GM19397 (cell line): ENCODE results near the gene GNGT2.

Experiments
- ATAC-seq: cut with Tn5 transposase; IDR thresholded peaks from one replicate; pipeline ENCODE4 v1.9.1; 2021; ENCODE audit warnings: mild to moderate bottlenecking, moderate library complexity; ENCODE audit not compliant: unreplicated experiment

GNGT2 gene

GRCh38 chr17:49210158-49211029 lies at the start of gene GNGT2, which contains the start of gene ABI3:
TSS of gene GNGT2 (minus strand) at chr17:49210574. CDS start at chr17:49207422, 3,152 bp downstream.
TSS of gene ABI3 (plus strand) at chr17:49210707. CDS start at chr17:49210725, 18 bp downstream.
- ATAC-seq: peak; percentile 74

GRCh38 chr17:49259663-49260010 lies 49.3 kb upstream of the GNGT2 start:
- no peak for ATAC-seq

GRCh38 chr17:49258394-49258793 lies 48.0 kb upstream of the GNGT2 start:
- no peak for ATAC-seq

- ATAC-seq: no peak
Observed at GRCh38 chr17:49255125-49255524, 44.8 kb upstream of the GNGT2 start.

GRCh38 chr17:49254066-49254465 lies 43.7 kb upstream of the GNGT2 start:
- no peak for ATAC-seq

GRCh38 chr17:49252148-49252695 lies 41.8 kb upstream of the GNGT2 start:
- ATAC-seq: no peak

- ATAC-seq: no peak
Observed at GRCh38 chr17:49249890-49250522, 39.6 kb upstream of the GNGT2 start.

- ATAC-seq: no peak
Observed at GRCh38 chr17:49249292-49249794, 39.0 kb upstream of the GNGT2 start.

GRCh38 chr17:49247944-49248343 lies 37.6 kb upstream of the GNGT2 start:
- no peak for ATAC-seq

- ATAC-seq: no peak
Observed at GRCh38 chr17:49244839-49245238, 34.5 kb upstream of the GNGT2 start.

- ATAC-seq: no peak
Observed at GRCh38 chr17:49242813-49243212, 32.4 kb upstream of the GNGT2 start.

GRCh38 chr17:49241692-49242397 lies 31.5 kb upstream of the GNGT2 start:
- ATAC-seq: no peak

- no peak for ATAC-seq
Observed at GRCh38 chr17:49241040-49241439, 30.7 kb upstream of the GNGT2 start.

- no peak for ATAC-seq
Observed at GRCh38 chr17:49240619-49241018, 30.2 kb upstream of the GNGT2 start.

GRCh38 chr17:49239963-49240362 lies 29.6 kb upstream of the GNGT2 start:
- no peak for ATAC-seq

- no peak for ATAC-seq
Observed at GRCh38 chr17:49235896-49236295, 25.5 kb upstream of the GNGT2 start.

- no peak for ATAC-seq
Observed at GRCh38 chr17:49234509-49235080, 24.2 kb upstream of the GNGT2 start.

- no peak for ATAC-seq
Observed at GRCh38 chr17:49231563-49231894, 21.2 kb upstream of the GNGT2 start.

GRCh38 chr17:49230636-49231562 lies 20.5 kb upstream of the GNGT2 start, which contains the start of gene PHOSPHO1:
TSS of gene PHOSPHO1 (minus strand) at chr17:49230787. CDS start at chr17:49226691, 4,096 bp downstream.
- ATAC-seq: peak; percentile 91
